Activated T-cell treated with anti-CD3 and anti-CD28 coated beads, Interleukin-2, amount 50 U/mL, for 72 hours (primary cell): ENCODE results near the gene CRYGN. TPM values are rescaled to one million over a fixed set of nuclear protein-coding genes. Genes with fewer than 3 reads are reported as not detected.

Experiments
- ATAC-seq, 2 donors: fragments of 150-1000 bp; cut with Tn5 transposase; replicated peaks in 1 of 2; 2 replicates each; pipeline ENCODE4 v1.10.0; 2021; ENCODE audit warnings: moderate library complexity in 2 of 2, mild to moderate bottlenecking in 1 of 2
- DNase-seq, 2 donors: peaks; one replicate each; pipeline ENCODE4 v3.0.0; 2021 to 2022; ENCODE audit warnings: mixed read lengths in 1 of 2
- H3K27ac Mint-ChIP-seq: one replicate; pipeline ENCODE4 v1.8.0; 2022; ENCODE audit warnings: mild to moderate bottlenecking, moderate library complexity, mixed read lengths
- H3K27me3 Mint-ChIP-seq: one replicate; pipeline ENCODE4 v1.8.0; 2022; ENCODE audit warnings: low read depth, mixed read lengths
- H3K36me3 Mint-ChIP-seq, 2 donors: one replicate each; pipeline ENCODE4 v1.8.0; 2022; ENCODE audit warnings: mixed read lengths in 2 of 2, mild to moderate bottlenecking in 1 of 2; ENCODE audit not compliant: insufficient read depth in 2 of 2
- H3K4me1 Mint-ChIP-seq: one replicate; pipeline ENCODE4 v1.8.0; 2022; ENCODE audit warnings: low read depth, mixed read lengths
- H3K4me3 Mint-ChIP-seq, 2 donors: one replicate each; pipeline ENCODE4 v1.8.0; 2022; ENCODE audit warnings: mild to moderate bottlenecking in 2 of 2, mixed read lengths in 2 of 2, moderate library complexity in 2 of 2
- H3K9me3 Mint-ChIP-seq, 2 donors: one replicate each; pipeline ENCODE4 v1.8.0; 2022; ENCODE audit warnings: mixed read lengths in 2 of 2
- total RNA-seq, 2 donors: library from RNA; stranded (reverse); gene quantifications; one replicate each; pipeline ENCODE4 v1.2.3, GENCODE V29; 2022

CRYGN gene
- total RNA-seq, 2 donors from 2014 or later = 0.35 to 0.53 TPM

GRCh38 chr7:151423936-151424335 lies 16.0 kb downstream of the CRYGN start:
- no peak for DNase-seq
- no peaks in the 10 kb centered on the region for H3K27me3 Mint-ChIP-seq
- no peak overlapping the region for H3K27ac Mint-ChIP-seq
- H3K4me3 Mint-ChIP-seq = no peak overlapping the region
- peaks cover 1 to 10% of the 10 kb centered on the region in 2 donors for H3K36me3 Mint-ChIP-seq
- no peak for ATAC-seq
- H3K4me1 Mint-ChIP-seq = peaks cover 14% of the 10 kb centered on the region
- H3K9me3 Mint-ChIP-seq = peaks cover 4 to 5% of the 10 kb centered on the region in 2 donors

- no peaks in the 10 kb centered on the region for H3K27me3 Mint-ChIP-seq
- peaks cover 7% of the 10 kb centered on the region for H3K4me1 Mint-ChIP-seq
- ATAC-seq = no peak
- no peak overlapping the region for H3K27ac Mint-ChIP-seq
- peaks cover 3 to 12% of the 10 kb centered on the region in 2 donors for H3K36me3 Mint-ChIP-seq
- no peak for DNase-seq
- no peak overlapping the region for H3K4me3 Mint-ChIP-seq
- peaks cover 5 to 6% of the 10 kb centered on the region in 2 donors for H3K9me3 Mint-ChIP-seq
These were observed 16.7 kb downstream of the CRYGN start for GRCh38 chr7:151423226-151423625.

- DNase-seq (no peak), ATAC-seq (no peak)
- H3K36me3 Mint-ChIP-seq = peaks cover 5 to 15% of the 10 kb centered on the region in 2 donors
- no peak overlapping the region for H3K4me3 Mint-ChIP-seq
- H3K27me3 Mint-ChIP-seq = no peaks in the 10 kb centered on the region
- peaks cover 7 to 9% of the 10 kb centered on the region in 2 donors for H3K9me3 Mint-ChIP-seq
- H3K27ac Mint-ChIP-seq = no peak overlapping the region
- H3K4me1 Mint-ChIP-seq = no peaks in the 10 kb centered on the region
These were observed 17.7 kb downstream of the CRYGN start for GRCh38 chr7:151422212-151422611.

GRCh38 chr7:151420144-151420543 lies 19.8 kb downstream of the CRYGN start:
- no peaks in the 10 kb centered on the region for H3K27me3 Mint-ChIP-seq
- peaks cover 5% of the 10 kb centered on the region for H3K4me1 Mint-ChIP-seq
- H3K36me3 Mint-ChIP-seq = peaks cover 7 to 15% of the 10 kb centered on the region in 2 donors
- peaks cover 7 to 9% of the 10 kb centered on the region in 2 donors for H3K9me3 Mint-ChIP-seq
- no peak overlapping the region for H3K27ac Mint-ChIP-seq
- no peak for ATAC-seq
- DNase-seq = no peak
- no peak overlapping the region for H3K4me3 Mint-ChIP-seq

- Mint-ChIP-seq H3K4me1 (peaks cover 33% of the 10 kb centered on the region), H3K36me3 (peaks cover 6 to 14% of the 10 kb centered on the region in 2 donors), H3K27ac (no peak overlapping the region), H3K9me3 (peaks cover 5 to 6% of the 10 kb centered on the region in 2 donors), H3K27me3 (peaks cover 15% of the 10 kb centered on the region), H3K4me3 (no peak overlapping the region)
- ATAC-seq (no peak), DNase-seq (no peak)
These were observed 23.0 kb downstream of the CRYGN start for GRCh38 chr7:151416941-151417315.

- no peak overlapping the region for H3K4me3 Mint-ChIP-seq
- peaks cover 6 to 9% of the 10 kb centered on the region in 2 donors for H3K36me3 Mint-ChIP-seq
- H3K9me3 Mint-ChIP-seq = peaks cover 2 to 6% of the 10 kb centered on the region in 2 donors
- DNase-seq (no peak), ATAC-seq (no peak)
- peaks cover 36% of the 10 kb centered on the region for H3K4me1 Mint-ChIP-seq
- peaks cover 21% of the 10 kb centered on the region for H3K27me3 Mint-ChIP-seq
- H3K27ac Mint-ChIP-seq = no peak overlapping the region
These were observed 23.6 kb downstream of the CRYGN start for GRCh38 chr7:151416112-151416940.

GRCh38 chr7:151415375-151416105 lies 24.4 kb downstream of the CRYGN start:
- no peak for DNase-seq
- Mint-ChIP-seq H3K4me1 (peaks cover 43% of the 10 kb centered on the region), H3K27me3 (peaks cover 29% of the 10 kb centered on the region), H3K36me3 (peaks cover 6 to 8% of the 10 kb centered on the region in 2 donors), H3K9me3 (peaks cover 2 to 6% of the 10 kb centered on the region in 2 donors), H3K27ac (no peak overlapping the region), H3K4me3 (no peak overlapping the region)
- ATAC-seq = no peak

- Mint-ChIP-seq H3K27me3 (peaks cover 39% of the 10 kb centered on the region), H3K4me3 (peak overlapping the region in 1 of 2 donors; percentile 45), H3K4me1 (peaks cover 51% of the 10 kb centered on the region), H3K9me3 (peaks cover 2% of the 10 kb centered on the region in 2 donors), H3K27ac (peak overlapping the region; percentile 10), H3K36me3 (peaks cover 3 to 7% of the 10 kb centered on the region in 2 donors)
- ATAC-seq (no peak), DNase-seq (no peak)
These were observed 26.7 kb downstream of the CRYGN start for GRCh38 chr7:151413241-151413640.

- Mint-ChIP-seq H3K9me3 (no peaks in the 10 kb centered on the region), H3K27me3 (peaks cover 39% of the 10 kb centered on the region), H3K27ac (no peak overlapping the region), H3K36me3 (peaks cover 0 to 5% of the 10 kb centered on the region in 2 donors), H3K4me1 (peaks cover 51% of the 10 kb centered on the region), H3K4me3 (no peak overlapping the region)
- ATAC-seq (no peak), DNase-seq (no peak)
These were observed 27.6 kb downstream of the CRYGN start for GRCh38 chr7:151412318-151412717.

- Mint-ChIP-seq H3K4me1 (peaks cover 51% of the 10 kb centered on the region), H3K36me3 (peaks cover 0 to 3% of the 10 kb centered on the region in 2 donors), H3K4me3 (no peak overlapping the region), H3K27ac (no peak overlapping the region), H3K9me3 (no peaks in the 10 kb centered on the region), H3K27me3 (peaks cover 39% of the 10 kb centered on the region)
- no peak for DNase-seq
- no peak for ATAC-seq
These were observed 28.4 kb downstream of the CRYGN start for GRCh38 chr7:151411551-151411950.

- peaks cover 51% of the 10 kb centered on the region for H3K4me1 Mint-ChIP-seq
- no peak overlapping the region for H3K27ac Mint-ChIP-seq
- peaks cover 0 to 3% of the 10 kb centered on the region in 2 donors for H3K36me3 Mint-ChIP-seq
- no peaks in the 10 kb centered on the region for H3K9me3 Mint-ChIP-seq
- peak overlapping the region; percentile 69 to 70 for H3K4me3 Mint-ChIP-seq
- H3K27me3 Mint-ChIP-seq = peaks cover 39% of the 10 kb centered on the region
- DNase-seq = no peak
- ATAC-seq = no peak
These were observed 29.2 kb downstream of the CRYGN start for GRCh38 chr7:151410405-151411390.

GRCh38 chr7:151409667-151410404 lies 30.1 kb downstream of the CRYGN start, which contains the start of gene WDR86:
TSS of gene WDR86 (minus strand) at chr7:151410038. CDS start at chr7:151409589, 449 bp downstream.
- H3K4me1 Mint-ChIP-seq = peaks cover 46% of the 10 kb centered on the region
- peaks cover 39% of the 10 kb centered on the region for H3K27me3 Mint-ChIP-seq
- ATAC-seq (peak; percentile 24 to 37), DNase-seq (peak in 1 of 2 donors; percentile 20)
- peak within 1 kb of the TSS; percentile 81 to 82 for H3K4me3 Mint-ChIP-seq
- peaks cover 0 to 3% of the 10 kb centered on the region in 2 donors for H3K36me3 Mint-ChIP-seq
- H3K27ac Mint-ChIP-seq = peak within 1 kb of the TSS; percentile 75
- no peaks in the 10 kb centered on the region for H3K9me3 Mint-ChIP-seq
